ENCODE measurements around the gene SETD2. TPM values are rescaled to one million over a fixed set of nuclear protein-coding genes. Genes with fewer than 3 reads are reported as not detected.

SETD2 gene
- total RNA-seq, 1 experiment from 2014 or later = 28.8 TPM

GRCh38 chr3:46993292-46993691 lies 170.6 kb downstream of the SETD2 start:
- no peak overlapping the region for H3K4me3 ChIP-seq (ENCODE audit: low read depth, low read length, poor library complexity, severe bottlenecking)
- H3K9me3 ChIP-seq (ENCODE audit: low read depth, low read length, poor library complexity, severe bottlenecking) = no peaks in the 10 kb centered on the region
- H3K4me1 ChIP-seq (ENCODE audit: insufficient read depth, low read length, poor library complexity, severe bottlenecking) = no peaks in the 10 kb centered on the region
- ChIA-PET POLR2A (ENCODE audit: low non-redundant PET) (no interaction called here), CTCF (no interaction called here)
- no peak overlapping the region for H3K27ac ChIP-seq (ENCODE audit: low read depth, low read length, poor library complexity, severe bottlenecking)
- intact Hi-C loops (cut with micrococcal nuclease; ENCODE audit: unreplicated experiment) = loop anchor here (10.0 kb wide), 1 partner anchor 68 kb away; no protein-coding TSS in a partner anchor
- no peaks in the 10 kb centered on the region for H3K27me3 ChIP-seq (replicated peaks; ENCODE audit: insufficient read depth, low read depth, low read length, poor library complexity)
- TF ChIP-seq EZH2 (IDR thresholded peaks at IDR 0.05; ENCODE audit: borderline replicate concordance, low read depth, low read length, poor library complexity, severe bottlenecking) = no peak
- TF ChIP-seq CTCF (conservative IDR thresholded peaks at IDR 0.05; ENCODE audit: low read depth, low read length) = no peak
- no peak for DNase-seq (ENCODE audit: low spot score)
- H3K36me3 ChIP-seq (ENCODE audit: insufficient read depth, low read length, poor library complexity, severe bottlenecking) = no peaks in the 10 kb centered on the region
- BruUV-seq (replicated peaks) = no TSS peak

- Histone ChIP-seq H3K27ac (ENCODE audit: low read depth, low read length, poor library complexity, severe bottlenecking) (no peak overlapping the region), H3K4me3 (ENCODE audit: low read depth, low read length, poor library complexity, severe bottlenecking) (no peak overlapping the region), H3K36me3 (ENCODE audit: insufficient read depth, low read length, poor library complexity, severe bottlenecking) (no peaks in the 10 kb centered on the region), H3K9me3 (ENCODE audit: low read depth, low read length, poor library complexity, severe bottlenecking) (no peaks in the 10 kb centered on the region), H3K27me3 (replicated peaks; ENCODE audit: insufficient read depth, low read depth, low read length, poor library complexity) (no peaks in the 10 kb centered on the region), H3K4me1 (ENCODE audit: insufficient read depth, low read length, poor library complexity, severe bottlenecking) (no peaks in the 10 kb centered on the region)
- ChIA-PET CTCF (no interaction called here), POLR2A (ENCODE audit: low non-redundant PET) (no interaction called here)
- BruUV-seq (replicated peaks) = no TSS peak
- intact Hi-C loops (cut with micrococcal nuclease; ENCODE audit: unreplicated experiment) = loop anchor here (10.0 kb wide), 1 partner anchor 67 kb away; no protein-coding TSS in a partner anchor
- no peak for DNase-seq (ENCODE audit: low spot score)
- TF ChIP-seq EZH2 (IDR thresholded peaks at IDR 0.05; ENCODE audit: borderline replicate concordance, low read depth, low read length, poor library complexity, severe bottlenecking) (no peak), CTCF (conservative IDR thresholded peaks at IDR 0.05; ENCODE audit: low read depth, low read length) (no peak)
These were observed 171.7 kb downstream of the SETD2 start for GRCh38 chr3:46992231-46992630.

- CTCF ChIA-PET = no interaction called here
- no TSS peak for BruUV-seq (replicated peaks)
- no peaks in the 10 kb centered on the region for H3K36me3 ChIP-seq (ENCODE audit: insufficient read depth, low read length, poor library complexity, severe bottlenecking)
- intact Hi-C loops (cut with micrococcal nuclease; ENCODE audit: unreplicated experiment) = loop anchor here (10.0 kb wide), 1 partner anchor 67 kb away; no protein-coding TSS in a partner anchor
- H3K4me3 ChIP-seq (ENCODE audit: low read depth, low read length, poor library complexity, severe bottlenecking) = no peak overlapping the region
- no peaks in the 10 kb centered on the region for H3K27me3 ChIP-seq (replicated peaks; ENCODE audit: insufficient read depth, low read depth, low read length, poor library complexity)
- POLR2A ChIA-PET (ENCODE audit: low non-redundant PET) = no interaction called here
- no peaks in the 10 kb centered on the region for H3K4me1 ChIP-seq (ENCODE audit: insufficient read depth, low read length, poor library complexity, severe bottlenecking)
- H3K27ac ChIP-seq (ENCODE audit: low read depth, low read length, poor library complexity, severe bottlenecking) = no peak overlapping the region
- DNase-seq (ENCODE audit: low spot score) = no peak
- TF ChIP-seq EZH2 (IDR thresholded peaks at IDR 0.05; ENCODE audit: borderline replicate concordance, low read depth, low read length, poor library complexity, severe bottlenecking) (no peak), CTCF (conservative IDR thresholded peaks at IDR 0.05; ENCODE audit: low read depth, low read length) (no peak)
- no peaks in the 10 kb centered on the region for H3K9me3 ChIP-seq (ENCODE audit: low read depth, low read length, poor library complexity, severe bottlenecking)
These were observed 172.3 kb downstream of the SETD2 start for GRCh38 chr3:46991406-46992165.

All from A673 (cell line).